K562 (cell line): ENCODE measurements around the gene WDR47. TPM values are rescaled to one million over a fixed set of nuclear protein-coding genes. Genes with fewer than 3 reads are reported as not detected.

Experiments used
- CBX8 ChIP-seq: fragments of 200-600 bp; sonication (generic); IDR thresholded peaks from 2 replicates; pipeline ENCODE4 v1.6.1; 2012; ENCODE audit warnings: borderline replicate concordance, mixed run types, low read depth, mild to moderate bottlenecking, moderate library complexity, mixed read lengths, low read length, control low read depth, inconsistent platforms; ENCODE audit not compliant: poor library complexity, severe bottlenecking; ENCODE audit errors: extremely low read depth
- CC2D1A ChIP-seq: fragments of 450-650 bp; IDR thresholded peaks from 2 replicates; pipeline ENCODE4 v1.6.1; 2017; ENCODE audit warnings: mild to moderate bottlenecking
- CHCHD3 ChIP-seq: fragments of 250-450 bp; sonication (Bioruptor Pico); IDR thresholded peaks from 2 replicates; pipeline ENCODE4 v2.1.2; 2022; ENCODE audit warnings: mild to moderate bottlenecking
- GTF2A2 ChIP-seq: IDR thresholded peaks from 2 replicates; pipeline ENCODE4 v1.6.1; 2016; ENCODE audit warnings: mild to moderate bottlenecking, missing genetic modification characterization, missing compliant biosample characterization
- HDGF ChIP-seq: fragments of 450-650 bp; IDR thresholded peaks from 2 replicates; pipeline ENCODE4 v1.6.1; 2016
- HOMEZ ChIP-seq: fragments of 250-450 bp; sonication (Bioruptor Pico); IDR thresholded peaks from 2 replicates; pipeline ENCODE4 v1.4.0; 2020; ENCODE audit warnings: mild to moderate bottlenecking, moderate library complexity
- JUN ChIP-seq, 2 experiments: sonication (generic) in 1 of 2; formaldehyde crosslinking in 1 of 2; IDR thresholded peaks; 2 replicates each; pipeline versions ENCODE4 v1.6.1 to v1.8.0; 2012 to 2022; ENCODE audit warnings: borderline replicate concordance in 2 of 2, mild to moderate bottlenecking in 2 of 2, improper control_type of control experiment in 1 of 2, low read depth in 1 of 2, low read length in 1 of 2, missing genetic modification reagents in 1 of 2
- MEF2D ChIP-seq: conservative IDR thresholded peaks from 2 replicates; pipeline ENCODE4 v1.6.1; 2016; ENCODE audit warnings: low read depth, missing genetic modification characterization, missing compliant biosample characterization
- POLR3A ChIP-seq: IDR thresholded peaks from 2 replicates; pipeline ENCODE4 v1.6.1; 2011; ENCODE audit warnings: borderline replicate concordance, mild to moderate bottlenecking, moderate library complexity; ENCODE audit not compliant: insufficient read length, insufficient read depth; ENCODE audit errors: extremely low read depth
- RBM25 ChIP-seq: fragments of 200-400 bp; formaldehyde crosslinking; IDR thresholded peaks from 2 replicates; pipeline ENCODE4 v1.6.1; 2018; ENCODE audit warnings: low read length, low read depth, moderate library complexity; ENCODE audit not compliant: severe bottlenecking
- RCOR1 ChIP-seq, 2 experiments: IDR thresholded peaks; 2 replicates each; pipeline ENCODE4 v1.6.1; 2012; ENCODE audit warnings: low read depth in 2 of 2, low read length in 2 of 2, borderline replicate concordance in 1 of 2, improper control_type of control experiment in 1 of 2
- ZBTB17 ChIP-seq: fragments of 450-650 bp; formaldehyde crosslinking; IDR thresholded peaks from 2 replicates; pipeline ENCODE4 v1.4.0; 2020; ENCODE audit warnings: mild to moderate bottlenecking
- ZMIZ1 ChIP-seq, 2 experiments: fragments of 150-350 bp in 1 of 2; IDR thresholded peaks; 2 replicates each; pipeline ENCODE4 v1.6.1; 2012 to 2016; ENCODE audit warnings: low read depth in 2 of 2, low read length in 2 of 2, mild to moderate bottlenecking in 1 of 2, moderate library complexity in 1 of 2
- ZNF282 ChIP-seq: sonication (generic); formaldehyde crosslinking; IDR thresholded peaks from 2 replicates; pipeline ENCODE4 v1.8.1; 2023; ENCODE audit warnings: missing genetic modification reagents
- ZNF668 ChIP-seq: fragments of 250-450 bp; sonication (Bioruptor Pico); IDR thresholded peaks from 2 replicates; pipeline ENCODE4 v1.8.0; 2022; ENCODE audit warnings: mild to moderate bottlenecking, inconsistent platforms
- ZNF830 ChIP-seq: fragments of 250-450 bp; sonication (Bioruptor Pico); IDR thresholded peaks from 2 replicates; pipeline ENCODE4 v1.5.0; 2021; ENCODE audit warnings: mild to moderate bottlenecking
- polyA plus RNA-seq, 8 experiments: library from polyadenylated mRNA; depleted of rRNA in 4 of 8; stranded (reverse) in 5 of 8; unstranded in 3 of 8; fragments of >200 nt; fragmentation: Nextera tagmentation in 2 of 8; fragmentation: Illumina TruSeq in 1 of 8; extraction: Ambion mirVana in 2 of 8; extraction: Trizol in 1 of 8; gene quantifications; 2 replicates each; pipeline versions ENCODE4 v1.2.1 to v1.2.3, GENCODE V29; 2011 to 2014; ENCODE audit warnings: inconsistent platforms in 1 of 8, missing spikeins in 1 of 8
- total RNA-seq, 7 experiments: library from RNA; depleted of rRNA in 6 of 7; stranded (reverse); fragments of >200 nt in 6 of 7; fragmentation: Illumina TruSeq in 2 of 7; extraction: Trizol in 2 of 7; gene quantifications; 2 replicates each; pipeline versions ENCODE4 v1.2.1 to v1.2.3, GENCODE V29; 2011 to 2021; ENCODE audit warnings: low replicate concordance in 1 of 7
- TF ChIP-seq, protein P1 (sequence below): fragments of 200-800 bp; sonication (Bioruptor generic); IDR thresholded peaks from 2 replicates; pipeline ENCODE4 v1.6.1; 2017; ENCODE audit warnings: missing genetic modification characterization, missing compliant biosample characterization
- TF ChIP-seq, protein P2 (sequence below): fragments of 250-450 bp; sonication (Bioruptor Pico); IDR thresholded peaks from 2 replicates; pipeline ENCODE4 v1.8.0; 2021; ENCODE audit warnings: borderline replicate concordance, mild to moderate bottlenecking, moderate library complexity; ENCODE audit not compliant: poor library complexity, severe bottlenecking

Gene WDR47
- total and polyA plus RNA-seq, 9 of the 15 experiments (the other 6 are each of a cell fraction or from before 2014, with no cell fraction given) = 1.3 to 10.1 (median 4.9) TPM

GRCh38 chr1:109090196-109091077 is 48.5 kb upstream of the WDR47 start, which contains the start of gene TMEM167B (continued):
- peak; percentile 100 for TF ChIP-seq ZBTB17 (CRISPR knock-in tag)
- no peak for TF ChIP-seq ZNF668
- 0 out of 2 replicates have a peak, but pooled peaks have one; percentile 20 for TF ChIP-seq HDGF
- peak; percentile 69; the same call in 1 of the 2 replicates for TF ChIP-seq JUN (IDR thresholded peaks at IDR 0.05; ENCODE audit: borderline replicate concordance, low read depth, low read length)
- TF ChIP-seq JUN (CRISPR knock-in tag; IDR thresholded peaks at IDR 0.05; ENCODE audit: borderline replicate concordance) = peak; percentile 66; the same call in 1 of the 2 replicates
- TF ChIP-seq GTF2A2 = no peak; the same call in none of the 2 replicates
- peak; percentile 42; the same call in 1 of the 2 replicates for TF ChIP-seq MEF2D (tag)
- TF ChIP-seq CHCHD3 (CRISPR knock-in tag) = 0 out of 2 replicates have a peak, but pooled peaks have one; percentile 57
- TF ChIP-seq RCOR1 (IDR thresholded peaks at IDR 0.05; ENCODE audit: borderline replicate concordance in 1 of 2, low read depth in 2 of 2, low read length in 2 of 2) = peak; percentile 32 to 81; a peak in 2 of 4 replicates
- TF ChIP-seq ZNF282 = no peak
- TF ChIP-seq, protein P1, sequence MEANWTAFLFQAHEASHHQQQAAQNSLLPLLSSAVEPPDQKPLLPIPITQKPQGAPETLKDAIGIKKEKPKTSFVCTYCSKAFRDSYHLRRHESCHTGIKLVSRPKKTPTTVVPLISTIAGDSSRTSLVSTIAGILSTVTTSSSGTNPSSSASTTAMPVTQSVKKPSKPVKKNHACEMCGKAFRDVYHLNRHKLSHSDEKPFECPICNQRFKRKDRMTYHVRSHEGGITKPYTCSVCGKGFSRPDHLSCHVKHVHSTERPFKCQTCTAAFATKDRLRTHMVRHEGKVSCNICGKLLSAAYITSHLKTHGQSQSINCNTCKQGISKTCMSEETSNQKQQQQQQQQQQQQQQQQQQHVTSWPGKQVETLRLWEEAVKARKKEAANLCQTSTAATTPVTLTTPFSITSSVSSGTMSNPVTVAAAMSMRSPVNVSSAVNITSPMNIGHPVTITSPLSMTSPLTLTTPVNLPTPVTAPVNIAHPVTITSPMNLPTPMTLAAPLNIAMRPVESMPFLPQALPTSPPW (CRISPR knock-in tag) = peak; percentile 93
- peak; percentile 78 to 99; a peak in 3 of 4 replicates for TF ChIP-seq ZMIZ1 (IDR thresholded peaks at IDR 0.05; ENCODE audit: low read depth in 2 of 2, low read length in 2 of 2)
- TF ChIP-seq ZNF830 = 0 out of 2 replicates have a peak, but pooled peaks have one; percentile 21
- TF ChIP-seq, protein P2, sequence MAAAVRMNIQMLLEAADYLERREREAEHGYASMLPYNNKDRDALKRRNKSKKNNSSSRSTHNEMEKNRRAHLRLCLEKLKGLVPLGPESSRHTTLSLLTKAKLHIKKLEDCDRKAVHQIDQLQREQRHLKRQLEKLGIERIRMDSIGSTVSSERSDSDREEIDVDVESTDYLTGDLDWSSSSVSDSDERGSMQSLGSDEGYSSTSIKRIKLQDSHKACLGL (CRISPR knock-in tag) = peak; percentile 9
- peak; percentile 60; the same call in 1 of the 2 replicates for TF ChIP-seq CC2D1A
- no peak for TF ChIP-seq POLR3A
- 0 out of 2 replicates have a peak, but pooled peaks have one; percentile 13 for TF ChIP-seq HOMEZ (CRISPR knock-in tag)
- TF ChIP-seq RBM25 = no peak
- no peak for TF ChIP-seq CBX8
